IMR-90 (cell line): ENCODE data around the gene CLTCL1. TPM values are rescaled to one million over a fixed set of nuclear protein-coding genes. Genes with fewer than 3 reads are reported as not detected.

Experiments used
- ATAC-seq: fragments of 200-7000 bp; cut with Tn5 transposase; 2 replicates; pipeline ENCODE4 v1.9.1; 2020; ENCODE audit warnings: low read depth, mild to moderate bottlenecking, moderate library complexity
- BruUV-seq: library from RNA; stranded (reverse); fragments of 400-500 nt; replicated peaks from 2 replicates; lab custom pipeline; 2021; lab: Mats Ljungman, UMichigan
- CTCF ChIA-PET: fragments of 300-600 bp; formaldehyde crosslinking; extraction: SDS; loops from one replicate; lab custom pipeline; 2021; ENCODE audit warnings: antibody characterized with exemption; lab: Yijun Ruan, JAX
- POLR2A ChIA-PET: fragments of 300-600 bp; sonication (Branson Sonifier 250); formaldehyde crosslinking; loops from one replicate; lab custom pipeline; 2022; ENCODE audit warnings: antibody characterized with exemption; ENCODE audit not compliant: unreplicated experiment; lab: Charles Lee
- DNase-seq: peaks from one replicate; pipeline ENCODE4 v3.0.0; 2013
- H2AFZ ChIP-seq: replicated peaks from 2 replicates; pipeline ENCODE3; 2013; ENCODE audit warnings: low read length, mild to moderate bottlenecking; ENCODE audit not compliant: poor library complexity
- H2AK5ac ChIP-seq: 2 replicates; pipeline ENCODE4 v1.6.1; 2013; ENCODE audit warnings: low read depth, low read length, inconsistent platforms
- H2AK9ac ChIP-seq: replicated peaks from 2 replicates; pipeline ENCODE3; 2013; ENCODE audit warnings: mild to moderate bottlenecking, low read depth, low read length, moderate library complexity; ENCODE audit not compliant: poor library complexity
- H2BK120ac ChIP-seq: 2 replicates; pipeline ENCODE4 v1.6.1; 2013; ENCODE audit warnings: low read depth, low read length, inconsistent platforms
- H2BK15ac ChIP-seq: 3 replicates; pipeline ENCODE4 v1.6.1; 2013; ENCODE audit warnings: low read depth, low read length, inconsistent platforms
- H2BK20ac ChIP-seq: 2 replicates; pipeline ENCODE4 v1.6.1; 2013; ENCODE audit warnings: low read depth, mild to moderate bottlenecking, inconsistent platforms, low read length, moderate library complexity
- H2BK5ac ChIP-seq: 2 replicates; pipeline ENCODE4 v1.6.1; 2013; ENCODE audit warnings: mild to moderate bottlenecking, low read depth, low read length, inconsistent platforms; ENCODE audit not compliant: poor library complexity, severe bottlenecking
- H3K14ac ChIP-seq: replicated peaks from 2 replicates; pipeline ENCODE4 v1.6.1; 2013; ENCODE audit warnings: low read depth, low read length, inconsistent platforms
- H3K18ac ChIP-seq: 2 replicates; pipeline ENCODE4 v1.6.1; 2013; ENCODE audit warnings: low read depth, low read length, control low read depth
- H3K23ac ChIP-seq: 2 replicates; pipeline ENCODE4 v1.6.1; 2013; ENCODE audit warnings: low read depth, low read length, inconsistent platforms
- H3K27ac ChIP-seq: 2 replicates; pipeline ENCODE4 v1.5.1; 2013; ENCODE audit warnings: mild to moderate bottlenecking, control low read depth, low read length; ENCODE audit not compliant: insufficient read depth
- H3K27me3 ChIP-seq: 2 replicates; pipeline ENCODE4 v1.6.1; 2013; ENCODE audit warnings: low read length; ENCODE audit not compliant: control insufficient read depth, insufficient read depth
- H3K36me3 ChIP-seq: 2 replicates; pipeline ENCODE4 v1.6.1; 2013; ENCODE audit warnings: low read length, mixed read lengths; ENCODE audit not compliant: control insufficient read depth, insufficient read depth
- H3K4ac ChIP-seq: 2 replicates; pipeline ENCODE4 v1.6.1; 2013; ENCODE audit warnings: low read depth, low read length, inconsistent platforms
- H3K4me1 ChIP-seq: 2 replicates; pipeline ENCODE4 v1.6.1; 2013; ENCODE audit warnings: low read length, mixed read lengths; ENCODE audit not compliant: control insufficient read depth, insufficient read depth
- H3K4me2 ChIP-seq: 2 replicates; pipeline ENCODE4 v1.6.1; 2013; ENCODE audit warnings: low read depth, mild to moderate bottlenecking, control low read depth, low read length, moderate library complexity
- H3K4me3 ChIP-seq: 2 replicates; pipeline ENCODE4 v1.5.1; 2013; ENCODE audit warnings: low read depth, mild to moderate bottlenecking, control low read depth, low read length, moderate library complexity; ENCODE audit not compliant: insufficient read depth
- H3K56ac ChIP-seq: 2 replicates; pipeline ENCODE4 v1.6.1; 2013; ENCODE audit warnings: low read length, inconsistent platforms; ENCODE audit not compliant: insufficient read depth; ENCODE audit errors: extremely low read depth
- H3K79me1 ChIP-seq, 2 experiments: 2 replicates each; pipeline ENCODE4 v1.6.1; 2013; ENCODE audit warnings: low read length in 2 of 2, inconsistent platforms in 1 of 2, low read depth in 1 of 2
- H3K9ac ChIP-seq: 2 replicates; pipeline ENCODE4 v1.6.1; 2013; ENCODE audit warnings: low read depth, low read length, control low read depth
- H3K9me1 ChIP-seq: 2 replicates; pipeline ENCODE4 v1.6.1; 2013; ENCODE audit warnings: low read length, inconsistent platforms; ENCODE audit not compliant: insufficient read depth
- H3K9me3 ChIP-seq: 2 replicates; pipeline ENCODE4 v1.6.1; 2013; ENCODE audit warnings: low read length; ENCODE audit not compliant: control insufficient read depth, insufficient read depth
- H4K20me1 ChIP-seq: 2 replicates; pipeline ENCODE4 v1.6.1; 2013; ENCODE audit warnings: low read length, inconsistent platforms; ENCODE audit not compliant: insufficient read depth
- H4K5ac ChIP-seq: 2 replicates; pipeline ENCODE4 v1.6.1; 2013; ENCODE audit warnings: mild to moderate bottlenecking, low read depth, low read length, control low read depth
- H4K8ac ChIP-seq, 2 experiments: 2 replicates each; pipeline ENCODE4 v1.6.1; 2013; ENCODE audit warnings: low read depth in 2 of 2, low read length in 2 of 2, control low read depth in 1 of 2, inconsistent platforms in 1 of 2
- H4K91ac ChIP-seq: 2 replicates; pipeline ENCODE4 v1.6.1; 2013; ENCODE audit warnings: low read depth, low read length, inconsistent platforms; ENCODE audit not compliant: insufficient read depth
- BHLHE40 ChIP-seq: fragments of 150-350 bp; IDR thresholded peaks from 2 replicates; pipeline ENCODE4 v1.6.1; 2016; ENCODE audit warnings: mild to moderate bottlenecking, low read depth, low read length
- SMC3 ChIP-seq: fragments of 150-350 bp; IDR thresholded peaks from 2 replicates; pipeline ENCODE4 v1.6.1; 2016; ENCODE audit warnings: low read depth, mild to moderate bottlenecking, antibody characterized with exemption, low read length, moderate library complexity
- WGBS, 2 experiments: methylation state at CpG; one replicate each; pipeline versions ENCODE4 v1.1.5 to v1.1.7; 2013; ENCODE audit warnings: missing lambda C conversion rate in 2 of 2; ENCODE audit not compliant: insufficient read length in 1 of 2; ENCODE audit errors: extremely low coverage in 2 of 2; 5-methylcytosine and 5-hydroxymethylcytosine counted together
- dilution Hi-C: fragments of 300-500 bp; cut with HindIII; formaldehyde crosslinking; loops from one replicate; pipeline ENCODE4 v1.14.3; 2018; ENCODE audit warnings: low sequenced_read_pairs; ENCODE audit not compliant: unreplicated experiment
- in situ Hi-C: fragments of 300-500 bp; cut with MboI; formaldehyde crosslinking; loops from 3 replicates; pipeline ENCODE4 v1.14.3; 2019; ENCODE audit warnings: low sequenced_read_pairs, inconsistent platforms, mixed read lengths
- intact Hi-C: fragments of 100-400 bp; cut with micrococcal nuclease; formaldehyde crosslinking; loops from 2 replicates; pipeline ENCODE4 v1.10.0; 2022
- polyA plus RNA-seq, 3 experiments: library from polyadenylated mRNA; depleted of rRNA; stranded (reverse); fragments of >200 nt; gene quantifications; 2 replicates each; pipeline ENCODE4 v1.2.3, GENCODE V29; 2012; ENCODE audit warnings: low replicate concordance in 1 of 3
- total RNA-seq: library from RNA; depleted of rRNA; stranded (reverse); fragments of >200 nt; gene quantifications from 2 replicates; pipeline ENCODE4 v1.2.3, GENCODE V29; 2012

Gene CLTCL1
- total and polyA plus RNA-seq, 2 of the 4 experiments (the other 2 are of a cell fraction): 6.2 to 8.1 TPM

- H3K27me3 ChIP-seq: no peaks in the 10 kb centered on the region
- in situ Hi-C loops (no loop called here), dilution Hi-C loops (no loop called here), intact Hi-C loops (no loop called here)
- H3K27ac ChIP-seq: no peak overlapping the region
- no peak overlapping the region for H3K4me2 ChIP-seq
- DNase-seq: no peak
- H3K23ac ChIP-seq: no peak overlapping the region
- no peak overlapping the region for H3K4ac ChIP-seq
- no peak overlapping the region for H4K5ac ChIP-seq
- no peaks in the 10 kb centered on the region; the same call in 1 of the 2 replicates for H3K9me1 ChIP-seq
- H3K79me1 ChIP-seq: no peaks in the 10 kb centered on the region; a peak in 1 of 4 replicates
- no peak for TF ChIP-seq BHLHE40
- TF ChIP-seq SMC3: no peak
- no peaks in the 10 kb centered on the region for H4K20me1 ChIP-seq
- no peak overlapping the region for H3K14ac ChIP-seq
- no peak overlapping the region for H2BK5ac ChIP-seq
- H4K8ac ChIP-seq: no peak overlapping the region
- no peak overlapping the region for H2AK9ac ChIP-seq
- no peak overlapping the region for H3K4me3 ChIP-seq
- no peak overlapping the region for H3K18ac ChIP-seq
- no peak overlapping the region for H2BK120ac ChIP-seq
- no CpG with 5 or more reads among the region's 7 CpGs for WGBS, 2 experiments
- no peak overlapping the region for H2BK15ac ChIP-seq
- peaks cover 8% of the 10 kb centered on the region for H3K36me3 ChIP-seq
- H2AFZ ChIP-seq: no peak overlapping the region
- no peak overlapping the region for H3K56ac ChIP-seq
- no peaks in the 10 kb centered on the region for H3K4me1 ChIP-seq
- H3K9me3 ChIP-seq: no peaks in the 10 kb centered on the region
- no peak overlapping the region for H4K91ac ChIP-seq
- H3K9ac ChIP-seq: no peak overlapping the region
- no peak for ATAC-seq
- POLR2A ChIA-PET: no interaction called here
- CTCF ChIA-PET: no interaction called here
- no peak overlapping the region for H2AK5ac ChIP-seq
- no peak overlapping the region for H2BK20ac ChIP-seq
- no TSS peak for BruUV-seq
Observed at GRCh38 chr22:19238900-19239299, 52.6 kb downstream of the CLTCL1 start.
